ENCODE results near the gene HSD17B2. TPM values are rescaled to one million over a fixed set of nuclear protein-coding genes. Genes with fewer than 3 reads are reported as not detected.
A peak's percentile ranks its signal among the peaks of the same experiment; 100 is the strongest.

Gene HSD17B2
- total RNA-seq, 2 experiments from 2014 or later: not detected

DNA sequence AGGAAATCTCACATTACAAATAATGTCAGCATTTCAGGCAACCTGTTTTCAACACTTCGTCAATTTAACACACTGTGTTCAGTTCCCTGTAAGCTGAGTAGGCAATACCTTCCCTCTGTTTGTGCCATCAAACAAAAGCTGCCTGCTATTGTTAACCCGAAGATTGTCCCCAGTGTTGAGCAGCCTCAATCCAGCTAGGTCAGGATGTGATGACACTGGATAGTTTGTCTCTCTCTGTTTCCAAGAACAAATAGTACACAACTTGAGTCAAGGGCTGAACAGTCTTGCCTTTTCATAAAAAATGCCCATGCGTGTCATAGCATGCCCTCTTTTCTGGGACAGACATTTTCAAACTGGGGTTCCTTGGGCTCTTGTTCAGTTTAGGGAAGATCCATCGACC is 36.4 kb downstream of the HSD17B2 start:
- Mint-ChIP-seq H3K4me3 (no peak overlapping the region), H3K9me3 (no peaks in the 10 kb centered on the region), H3K27me3 (ENCODE audit: low read depth) (peaks cover 39% of the 10 kb centered on the region), H3K36me3 (ENCODE audit: low read depth) (no peaks in the 10 kb centered on the region), H3K27ac (no peak overlapping the region), H3K4me1 (ENCODE audit: low read depth) (no peaks in the 10 kb centered on the region)
- CTCF ChIA-PET: no interaction called here
- DNase-seq: no peak
- intact Hi-C loops (cut with micrococcal nuclease): no loop called here

DNA sequence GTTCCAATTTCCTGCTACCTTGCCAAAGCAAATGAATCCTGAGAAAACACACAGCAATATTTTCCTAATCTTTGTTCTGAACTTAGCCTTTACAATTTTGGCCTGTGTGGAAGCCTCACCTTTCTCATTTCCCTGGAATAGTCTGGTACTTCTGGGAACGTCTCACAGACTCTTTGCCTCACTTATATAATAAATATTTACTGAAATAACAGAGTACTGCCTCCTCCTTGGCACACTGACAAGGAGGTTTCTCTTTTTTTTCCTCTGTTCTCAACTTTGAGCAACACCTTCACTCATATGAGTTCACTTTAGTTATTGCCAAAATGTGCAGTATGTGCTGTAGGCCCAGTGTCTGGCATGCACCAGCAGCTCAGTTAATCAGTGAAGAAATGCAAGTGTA is 37.3 kb downstream of the HSD17B2 start:
- H3K27me3 Mint-ChIP-seq (ENCODE audit: low read depth): peaks cover 43% of the 10 kb centered on the region
- no peaks in the 10 kb centered on the region for H3K36me3 Mint-ChIP-seq (ENCODE audit: low read depth)
- CTCF ChIA-PET: interaction anchor here (0.6 to 0.7 kb wide), 2 partner anchors 157 to 496 kb away, joined by 4 to 5 read pairs; no protein-coding TSS in a partner anchor
- DNase-seq: no peak
- intact Hi-C loops (cut with micrococcal nuclease): no loop called here
- peaks cover 3% of the 10 kb centered on the region for H3K9me3 Mint-ChIP-seq
- no peaks in the 10 kb centered on the region for H3K4me1 Mint-ChIP-seq (ENCODE audit: low read depth)
- no peak overlapping the region for H3K27ac Mint-ChIP-seq
- H3K4me3 Mint-ChIP-seq: no peak overlapping the region

GRCh38 chr16:82074019-82074558 is 39.0 kb downstream of the HSD17B2 start:
- H3K4me3 Mint-ChIP-seq: no peak overlapping the region
- H3K27me3 Mint-ChIP-seq (ENCODE audit: low read depth): peaks cover 39% of the 10 kb centered on the region
- DNase-seq: no peak
- no peaks in the 10 kb centered on the region for H3K4me1 Mint-ChIP-seq (ENCODE audit: low read depth)
- H3K27ac Mint-ChIP-seq: no peak overlapping the region
- intact Hi-C loops (cut with micrococcal nuclease): no loop called here
- CTCF ChIA-PET: no interaction called here
- peaks cover 11% of the 10 kb centered on the region for H3K9me3 Mint-ChIP-seq
- no peaks in the 10 kb centered on the region for H3K36me3 Mint-ChIP-seq (ENCODE audit: low read depth)

DNA sequence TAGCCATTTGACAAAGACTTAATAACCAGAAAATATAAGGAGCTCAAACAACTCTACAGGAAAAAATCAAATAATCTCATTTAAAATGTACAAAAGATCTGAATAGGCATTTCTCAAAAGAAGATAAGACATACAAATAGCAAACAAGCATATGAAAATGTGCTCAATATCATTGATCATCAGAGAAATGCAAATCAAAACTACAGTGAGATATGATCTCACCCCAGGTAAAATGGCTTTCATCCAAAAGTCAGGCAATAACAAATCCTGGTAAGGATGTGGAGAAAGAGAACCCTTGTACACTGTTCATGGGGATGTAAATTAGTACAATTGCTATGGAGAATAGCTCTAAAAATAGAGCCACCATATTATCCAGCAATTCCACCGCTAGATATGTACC is 43.1 kb downstream of the HSD17B2 start:
- peaks cover 11% of the 10 kb centered on the region for H3K9me3 Mint-ChIP-seq
- CTCF ChIA-PET: interaction anchor here (1.2 kb wide), 1 partner anchor 55 kb away, joined by 4 read pairs; no protein-coding TSS in a partner anchor

GRCh38 chr16:82079892-82080291 is 44.8 kb downstream of the HSD17B2 start:
- no peaks in the 10 kb centered on the region for H3K36me3 Mint-ChIP-seq (ENCODE audit: low read depth)
- H3K4me3 Mint-ChIP-seq: no peak overlapping the region
- intact Hi-C loops (cut with micrococcal nuclease): no loop called here

More for the DNA sequence above, 43.1 kb downstream of the HSD17B2 start:
- peaks cover 26% of the 10 kb centered on the region for H3K27me3 Mint-ChIP-seq (ENCODE audit: low read depth)
- intact Hi-C loops (cut with micrococcal nuclease): no loop called here
- H3K36me3 Mint-ChIP-seq (ENCODE audit: low read depth): no peaks in the 10 kb centered on the region
- H3K4me1 Mint-ChIP-seq (ENCODE audit: low read depth): peaks cover 3% of the 10 kb centered on the region
- no peak overlapping the region for H3K27ac Mint-ChIP-seq
- H3K4me3 Mint-ChIP-seq: no peak overlapping the region
- DNase-seq: no peak

DNA sequence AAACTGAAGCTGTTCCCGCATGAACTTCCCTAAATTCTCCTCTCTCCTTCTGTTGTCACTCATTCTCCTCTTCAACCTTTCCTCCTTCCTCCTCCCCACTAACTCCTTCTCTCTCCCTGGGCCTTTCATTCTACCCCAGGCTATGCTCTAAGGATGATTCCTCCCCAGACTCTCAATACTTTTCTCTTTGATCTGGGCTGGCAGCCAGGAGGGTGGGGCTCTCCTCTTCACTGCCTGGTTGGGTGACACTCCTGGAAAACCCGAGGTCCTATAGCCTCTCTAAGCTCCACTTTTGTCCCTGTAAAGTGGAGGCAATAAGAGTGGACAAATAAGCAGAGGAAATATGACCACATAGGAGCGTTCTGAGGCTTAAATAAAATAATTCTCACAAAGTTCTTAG is 46.2 kb downstream of the HSD17B2 start:
- H3K9me3 Mint-ChIP-seq: peaks cover 11% of the 10 kb centered on the region
- H3K36me3 Mint-ChIP-seq (ENCODE audit: low read depth): no peaks in the 10 kb centered on the region
- peaks cover 3% of the 10 kb centered on the region for H3K4me1 Mint-ChIP-seq (ENCODE audit: low read depth)
- no peak overlapping the region for H3K4me3 Mint-ChIP-seq
- DNase-seq: no peak
- intact Hi-C loops (cut with micrococcal nuclease): no loop called here
- peaks cover 15% of the 10 kb centered on the region for H3K27me3 Mint-ChIP-seq (ENCODE audit: low read depth)
- H3K27ac Mint-ChIP-seq: no peak overlapping the region
- CTCF ChIA-PET: no interaction called here

More at GRCh38 chr16:82079892-82080291, 44.8 kb downstream of the HSD17B2 start:
- CTCF ChIA-PET: interaction anchor here (1.1 kb wide), 1 partner anchor 11 kb away, joined by 3 read pairs; no protein-coding TSS in a partner anchor
- DNase-seq: no peak
- no peak overlapping the region for H3K27ac Mint-ChIP-seq
- peaks cover 3% of the 10 kb centered on the region for H3K4me1 Mint-ChIP-seq (ENCODE audit: low read depth)
- H3K9me3 Mint-ChIP-seq: peaks cover 11% of the 10 kb centered on the region
- H3K27me3 Mint-ChIP-seq (ENCODE audit: low read depth): peaks cover 19% of the 10 kb centered on the region

GRCh38 chr16:82082097-82082496 is 47.0 kb downstream of the HSD17B2 start:
- H3K36me3 Mint-ChIP-seq (ENCODE audit: low read depth): no peaks in the 10 kb centered on the region
- H3K9me3 Mint-ChIP-seq: peaks cover 10% of the 10 kb centered on the region
- intact Hi-C loops (cut with micrococcal nuclease): no loop called here
- DNase-seq: no peak
- CTCF ChIA-PET: interaction anchor here (1.2 kb wide), 1 partner anchor 148 kb away, joined by 3 read pairs; no protein-coding TSS in a partner anchor
- no peak overlapping the region for H3K27ac Mint-ChIP-seq
- peaks cover 3% of the 10 kb centered on the region for H3K4me1 Mint-ChIP-seq (ENCODE audit: low read depth)
- H3K4me3 Mint-ChIP-seq: no peak overlapping the region
- H3K27me3 Mint-ChIP-seq (ENCODE audit: low read depth): peaks cover 12% of the 10 kb centered on the region

- H3K9me3 Mint-ChIP-seq: peaks cover 5% of the 10 kb centered on the region
- H3K36me3 Mint-ChIP-seq (ENCODE audit: low read depth): no peaks in the 10 kb centered on the region
- peak; percentile 12 for DNase-seq
- no peak overlapping the region for H3K4me3 Mint-ChIP-seq
- intact Hi-C loops (cut with micrococcal nuclease): no loop called here
- CTCF ChIA-PET: interaction anchor here (0.6 to 1.2 kb wide), 2 partner anchors 17 to 147 kb away, joined by 3 to 4 read pairs; no protein-coding TSS in a partner anchor
- H3K27me3 Mint-ChIP-seq (ENCODE audit: low read depth): peaks cover 9% of the 10 kb centered on the region
- peaks cover 3% of the 10 kb centered on the region for H3K4me1 Mint-ChIP-seq (ENCODE audit: low read depth)
- no peak overlapping the region for H3K27ac Mint-ChIP-seq
Observed at GRCh38 chr16:82082543-82083244, 47.6 kb downstream of the HSD17B2 start.

GRCh38 chr16:82083710-82084353 is 48.8 kb downstream of the HSD17B2 start:
- no peaks in the 10 kb centered on the region for H3K36me3 Mint-ChIP-seq (ENCODE audit: low read depth)
- H3K27ac Mint-ChIP-seq: no peak overlapping the region
- no peak for DNase-seq
- no peak overlapping the region for H3K4me3 Mint-ChIP-seq
- peaks cover 7% of the 10 kb centered on the region for H3K27me3 Mint-ChIP-seq (ENCODE audit: low read depth)
- intact Hi-C loops (cut with micrococcal nuclease): no loop called here
- H3K9me3 Mint-ChIP-seq: no peaks in the 10 kb centered on the region
- CTCF ChIA-PET: interaction anchor here (0.7 kb wide), 2 partner anchors 146 to 894 kb away, joined by 3 to 4 read pairs; no protein-coding TSS in a partner anchor
- peaks cover 3% of the 10 kb centered on the region for H3K4me1 Mint-ChIP-seq (ENCODE audit: low read depth)

DNA sequence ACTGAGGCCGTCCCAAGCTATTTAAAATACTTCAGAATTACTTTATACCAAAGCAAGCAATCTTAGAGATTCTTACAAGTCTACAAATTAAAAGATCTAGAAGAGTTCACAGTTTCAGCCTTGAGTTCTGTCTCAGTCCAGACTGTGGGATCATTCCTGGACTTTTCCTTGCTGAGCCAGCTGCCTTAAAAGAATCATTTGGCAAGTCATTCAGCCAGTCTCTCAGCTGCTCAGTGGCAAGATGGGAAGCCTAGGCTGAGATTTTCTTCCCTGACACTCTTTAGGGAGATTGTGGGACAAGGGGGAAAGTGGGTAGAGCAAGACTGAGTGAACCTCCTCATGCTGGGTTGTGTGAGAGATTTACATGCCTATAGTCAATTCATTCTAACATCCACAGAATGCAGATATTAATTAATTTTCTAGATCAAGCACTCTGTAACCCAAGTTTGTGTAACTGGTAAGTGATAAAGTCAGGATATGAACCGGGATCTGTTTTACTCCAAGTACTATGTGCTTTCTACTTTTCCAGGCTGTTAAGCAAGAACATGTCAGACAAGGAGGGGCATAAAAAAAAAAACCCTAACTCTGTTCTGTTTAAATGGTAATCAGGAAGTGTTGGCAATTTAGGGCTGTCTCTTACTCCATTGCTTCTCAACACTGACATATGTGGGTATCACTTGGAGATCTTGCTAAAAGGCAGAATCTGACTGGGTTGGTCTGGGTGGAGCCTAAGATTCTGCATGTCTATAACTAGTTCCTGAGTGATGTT is 50.1 kb downstream of the HSD17B2 start:
- no peak overlapping the region for H3K27ac Mint-ChIP-seq
- no peak overlapping the region for H3K4me3 Mint-ChIP-seq
- peaks cover 7% of the 10 kb centered on the region for H3K27me3 Mint-ChIP-seq (ENCODE audit: low read depth)
- H3K4me1 Mint-ChIP-seq (ENCODE audit: low read depth): peaks cover 3% of the 10 kb centered on the region
- H3K9me3 Mint-ChIP-seq: no peaks in the 10 kb centered on the region
- CTCF ChIA-PET: no interaction called here
- H3K36me3 Mint-ChIP-seq (ENCODE audit: low read depth): no peaks in the 10 kb centered on the region
- intact Hi-C loops (cut with micrococcal nuclease): no loop called here
- no peak for DNase-seq

GRCh38 chr16:82088483-82088882 is 53.4 kb downstream of the HSD17B2 start:
- Mint-ChIP-seq H3K4me3 (no peak overlapping the region), H3K36me3 (ENCODE audit: low read depth) (no peaks in the 10 kb centered on the region), H3K4me1 (ENCODE audit: low read depth) (no peaks in the 10 kb centered on the region), H3K9me3 (no peaks in the 10 kb centered on the region), H3K27me3 (ENCODE audit: low read depth) (no peaks in the 10 kb centered on the region), H3K27ac (no peak overlapping the region)
- CTCF ChIA-PET: interaction anchor here (1.8 kb wide), 1 partner anchor 142 kb away, joined by 6 read pairs; no protein-coding TSS in a partner anchor
- no peak for DNase-seq
- intact Hi-C loops (cut with micrococcal nuclease): no loop called here

GRCh38 chr16:82091241-82091640 is 56.2 kb downstream of the HSD17B2 start:
- H3K27ac Mint-ChIP-seq: no peak overlapping the region
- peaks cover 4% of the 10 kb centered on the region for H3K27me3 Mint-ChIP-seq (ENCODE audit: low read depth)
- no peak overlapping the region for H3K4me3 Mint-ChIP-seq
- intact Hi-C loops (cut with micrococcal nuclease): no loop called here
- no peak for DNase-seq
- H3K36me3 Mint-ChIP-seq (ENCODE audit: low read depth): no peaks in the 10 kb centered on the region
- H3K9me3 Mint-ChIP-seq: no peaks in the 10 kb centered on the region
- H3K4me1 Mint-ChIP-seq (ENCODE audit: low read depth): peaks cover 3% of the 10 kb centered on the region
- CTCF ChIA-PET: no interaction called here
